ENCODE results near the gene SEL1L3. TPM values are rescaled to one million over a fixed set of nuclear protein-coding genes. Genes with fewer than 3 reads are reported as not detected.

SEL1L3 gene
- total RNA-seq, 1 donor from 2014 or later: 49.2 TPM

DNA sequence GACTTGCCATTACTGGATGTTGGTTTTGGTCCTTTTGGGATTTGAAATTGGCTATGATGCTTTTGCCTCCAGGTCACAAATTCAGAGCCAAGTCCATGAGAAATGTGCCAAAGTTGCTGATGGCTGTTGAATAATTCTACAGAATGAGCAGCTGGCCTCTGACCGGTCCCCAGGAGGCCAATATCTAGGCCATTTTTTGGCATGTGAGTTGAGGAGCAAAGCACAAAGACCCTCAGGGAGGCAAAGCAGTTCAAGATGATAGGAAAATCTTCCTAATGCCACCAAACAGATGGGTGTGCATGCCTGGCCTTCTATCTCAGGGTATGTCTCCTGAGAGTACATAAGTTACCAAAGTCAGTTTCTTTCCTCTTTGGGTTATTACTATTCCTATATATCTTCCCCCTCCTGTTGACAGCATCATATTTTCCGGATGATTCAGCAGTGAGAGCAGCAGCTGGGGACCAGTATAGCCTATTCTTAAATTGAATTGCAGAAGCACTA is 44.4 kb downstream of the SEL1L3 start:
- H3K27me3 Mint-ChIP-seq (ENCODE audit: low read depth): no peaks in the 10 kb centered on the region
- H3K36me3 Mint-ChIP-seq (ENCODE audit: low read depth): peaks cover 61% of the 10 kb centered on the region
- H3K4me3 Mint-ChIP-seq (ENCODE audit: low read depth): no peak overlapping the region
- intact Hi-C loops (cut with micrococcal nuclease): no loop called here
- H3K27ac Mint-ChIP-seq: no peak overlapping the region
- DNase-seq (ENCODE audit: low spot score): no peak
- H3K9me3 Mint-ChIP-seq: no peaks in the 10 kb centered on the region
- no peaks in the 10 kb centered on the region for H3K4me1 Mint-ChIP-seq (ENCODE audit: low read depth)

DNA sequence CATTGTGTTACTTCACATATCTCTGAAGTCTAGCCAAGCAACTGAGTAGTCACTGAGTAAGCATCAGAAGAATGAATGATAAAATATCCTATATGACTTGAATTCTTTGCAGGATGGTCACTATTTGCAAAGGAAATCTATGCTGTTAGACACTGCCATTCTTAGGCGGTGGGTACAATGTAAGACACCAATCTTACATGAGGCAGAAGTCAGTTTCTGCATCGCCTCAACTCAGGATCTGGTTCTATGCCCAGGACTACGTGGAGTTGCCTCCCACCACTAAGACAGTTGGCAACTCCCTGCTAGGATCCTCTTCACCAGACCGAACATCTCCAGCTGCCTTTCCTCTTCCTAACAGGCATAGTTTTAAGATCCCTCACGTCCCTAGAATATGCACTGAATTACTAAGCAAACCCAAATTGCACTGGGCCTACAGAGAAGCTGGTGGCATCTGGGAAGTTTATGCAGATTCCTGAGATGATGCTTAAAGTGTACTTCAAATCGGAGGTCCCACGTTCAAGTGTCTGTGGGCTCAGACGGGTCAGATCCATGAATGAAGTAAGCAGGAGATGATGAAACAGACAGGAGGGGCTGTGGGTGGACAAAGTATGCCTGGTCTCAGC is 45.6 kb downstream of the SEL1L3 start:
- Mint-ChIP-seq H3K4me3 (ENCODE audit: low read depth) (no peak overlapping the region), H3K36me3 (ENCODE audit: low read depth) (peaks cover 60% of the 10 kb centered on the region), H3K9me3 (no peaks in the 10 kb centered on the region), H3K27ac (no peak overlapping the region), H3K4me1 (ENCODE audit: low read depth) (no peaks in the 10 kb centered on the region), H3K27me3 (ENCODE audit: low read depth) (no peaks in the 10 kb centered on the region)
- intact Hi-C loops (cut with micrococcal nuclease): no loop called here
- no peak for DNase-seq (ENCODE audit: low spot score)

DNA sequence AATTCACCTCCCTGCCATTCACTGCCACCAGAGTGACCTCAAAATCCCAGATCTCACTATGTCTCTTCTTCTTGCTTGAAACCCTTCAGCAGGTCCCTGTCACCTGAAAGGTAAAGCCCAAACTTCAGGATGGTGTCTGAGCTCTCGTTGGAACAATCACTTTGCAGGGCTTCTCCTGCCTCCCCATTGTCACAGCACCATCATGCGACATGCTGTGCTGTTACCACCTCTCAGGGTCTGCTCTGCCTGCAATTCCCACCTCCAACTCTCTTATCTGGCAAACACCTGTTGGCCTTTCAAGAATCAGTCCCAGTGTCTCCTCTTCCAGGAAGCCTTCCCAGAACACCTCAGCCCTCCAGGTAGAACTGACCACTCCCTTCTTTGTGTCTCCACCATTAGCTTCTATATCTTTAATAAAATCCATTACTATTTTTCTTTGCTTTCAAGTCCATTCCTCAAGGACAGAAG is 46.2 kb downstream of the SEL1L3 start:
- Mint-ChIP-seq H3K4me3 (ENCODE audit: low read depth) (no peak overlapping the region), H3K9me3 (no peaks in the 10 kb centered on the region), H3K36me3 (ENCODE audit: low read depth) (peaks cover 60% of the 10 kb centered on the region)

DNA sequence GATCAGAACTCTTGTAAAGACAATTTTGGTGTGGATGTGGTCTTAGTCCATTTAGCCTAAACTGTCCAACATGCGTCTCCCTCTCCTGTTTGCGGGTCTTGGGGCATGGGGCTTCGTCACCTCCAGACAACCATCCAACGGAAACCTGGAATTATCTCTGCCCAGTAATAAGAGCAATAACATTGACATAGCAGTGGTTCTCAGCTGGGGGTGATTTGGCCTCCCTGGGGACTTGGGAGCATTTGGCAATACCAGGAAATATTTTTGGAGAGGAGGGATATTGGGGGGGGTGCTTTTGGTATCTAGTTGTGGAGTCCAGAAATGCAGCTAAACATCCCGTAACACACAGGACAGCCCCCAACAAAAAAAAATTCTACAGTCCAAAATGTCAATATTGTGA is 47.2 kb downstream of the SEL1L3 start:
- no peaks in the 10 kb centered on the region for H3K4me1 Mint-ChIP-seq (ENCODE audit: low read depth)
- H3K9me3 Mint-ChIP-seq: no peaks in the 10 kb centered on the region
- intact Hi-C loops (cut with micrococcal nuclease): no loop called here
- no peak overlapping the region for H3K27ac Mint-ChIP-seq
- DNase-seq (ENCODE audit: low spot score): no peak
- no peaks in the 10 kb centered on the region for H3K27me3 Mint-ChIP-seq (ENCODE audit: low read depth)
- H3K4me3 Mint-ChIP-seq (ENCODE audit: low read depth): no peak overlapping the region
- H3K36me3 Mint-ChIP-seq (ENCODE audit: low read depth): peaks cover 59% of the 10 kb centered on the region

More for the DNA sequence above, 46.2 kb downstream of the SEL1L3 start:
- no peak for DNase-seq (ENCODE audit: low spot score)
- intact Hi-C loops (cut with micrococcal nuclease): no loop called here
- H3K27ac Mint-ChIP-seq: no peak overlapping the region
- H3K4me1 Mint-ChIP-seq (ENCODE audit: low read depth): no peaks in the 10 kb centered on the region
- H3K27me3 Mint-ChIP-seq (ENCODE audit: low read depth): no peaks in the 10 kb centered on the region

DNA sequence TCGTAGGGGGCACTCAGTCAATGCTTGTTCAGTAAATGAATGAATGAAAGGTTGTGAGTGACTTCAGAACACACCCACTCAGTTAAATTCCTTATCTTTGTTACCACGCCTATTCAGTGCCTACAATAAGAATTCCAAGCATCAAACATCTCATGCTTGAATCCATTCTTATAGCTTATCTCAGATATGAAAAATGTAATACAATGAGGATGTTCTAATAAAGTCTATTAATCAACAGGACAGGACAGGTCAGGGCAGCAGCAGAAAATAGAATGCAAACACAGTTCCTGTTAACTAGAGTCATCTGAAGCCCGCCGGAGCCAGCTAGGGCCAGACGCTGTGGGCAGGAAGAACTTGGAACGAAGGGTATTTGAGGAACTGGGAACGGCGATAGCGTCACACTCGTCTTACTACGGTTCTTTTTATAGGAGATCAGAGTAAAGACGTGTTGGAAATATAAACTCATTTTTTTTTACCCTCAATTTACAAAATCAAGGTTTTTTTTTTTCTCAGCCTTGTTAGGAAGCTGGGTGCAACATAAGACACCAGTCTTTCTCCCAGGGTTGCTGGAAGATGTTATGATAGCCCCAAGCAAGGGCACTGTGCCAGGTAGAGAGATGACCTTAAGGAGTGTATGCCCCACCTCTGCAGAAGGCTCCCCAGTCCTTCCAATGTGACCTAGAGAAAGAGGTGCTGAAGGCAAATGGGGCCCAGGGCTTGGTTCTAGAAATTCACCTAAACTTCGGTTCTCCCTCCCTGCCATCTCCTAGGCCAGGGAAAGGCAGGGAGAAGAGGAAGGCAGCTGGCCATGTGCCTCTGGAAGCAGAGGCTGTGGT is 48.3 kb downstream of the SEL1L3 start:
- H3K27ac Mint-ChIP-seq: no peak overlapping the region
- H3K9me3 Mint-ChIP-seq: no peaks in the 10 kb centered on the region

DNA sequence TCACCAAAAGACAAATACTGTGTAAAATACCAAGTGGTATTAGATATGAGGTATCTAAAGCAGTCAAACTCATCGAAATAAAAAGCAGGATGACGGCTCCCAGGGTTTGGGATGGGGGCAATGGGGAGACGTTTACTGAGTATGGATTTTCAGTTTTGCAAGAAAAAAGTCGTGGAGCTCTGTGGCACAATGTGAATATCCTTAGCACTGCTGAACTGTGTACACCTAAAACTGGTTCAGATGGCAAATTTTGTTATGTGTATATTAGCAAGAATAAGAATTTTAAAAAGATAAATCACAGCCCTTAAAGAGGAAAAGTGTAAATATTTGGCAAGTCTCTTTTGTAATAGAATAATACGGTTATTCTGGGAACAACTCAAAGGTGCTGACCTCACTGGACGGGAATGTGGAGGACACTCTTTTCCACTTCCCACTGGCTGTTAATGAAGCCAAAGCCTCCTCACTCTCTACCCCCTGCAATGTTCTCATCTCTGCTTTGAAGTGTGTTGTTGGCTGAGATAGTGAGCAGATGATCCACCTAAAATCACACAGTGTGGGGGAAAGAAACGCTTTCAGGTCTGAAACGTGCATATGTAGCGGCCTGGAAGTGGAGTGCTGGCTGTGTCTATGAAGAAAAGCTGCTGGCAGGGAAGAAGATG is 49.2 kb downstream of the SEL1L3 start:
- intact Hi-C loops (cut with micrococcal nuclease): no loop called here
- Mint-ChIP-seq H3K4me1 (ENCODE audit: low read depth) (no peaks in the 10 kb centered on the region), H3K36me3 (ENCODE audit: low read depth) (peaks cover 45% of the 10 kb centered on the region), H3K27ac (no peak overlapping the region), H3K4me3 (ENCODE audit: low read depth) (no peak overlapping the region), H3K9me3 (no peaks in the 10 kb centered on the region), H3K27me3 (ENCODE audit: low read depth) (no peaks in the 10 kb centered on the region)
- no peak for DNase-seq (ENCODE audit: low spot score)

More for the DNA sequence above, 48.3 kb downstream of the SEL1L3 start:
- no peaks in the 10 kb centered on the region for H3K4me1 Mint-ChIP-seq (ENCODE audit: low read depth)
- intact Hi-C loops (cut with micrococcal nuclease): no loop called here
- H3K4me3 Mint-ChIP-seq (ENCODE audit: low read depth): no peak overlapping the region
- DNase-seq (ENCODE audit: low spot score): no peak
- no peaks in the 10 kb centered on the region for H3K27me3 Mint-ChIP-seq (ENCODE audit: low read depth)
- H3K36me3 Mint-ChIP-seq (ENCODE audit: low read depth): peaks cover 54% of the 10 kb centered on the region

DNA sequence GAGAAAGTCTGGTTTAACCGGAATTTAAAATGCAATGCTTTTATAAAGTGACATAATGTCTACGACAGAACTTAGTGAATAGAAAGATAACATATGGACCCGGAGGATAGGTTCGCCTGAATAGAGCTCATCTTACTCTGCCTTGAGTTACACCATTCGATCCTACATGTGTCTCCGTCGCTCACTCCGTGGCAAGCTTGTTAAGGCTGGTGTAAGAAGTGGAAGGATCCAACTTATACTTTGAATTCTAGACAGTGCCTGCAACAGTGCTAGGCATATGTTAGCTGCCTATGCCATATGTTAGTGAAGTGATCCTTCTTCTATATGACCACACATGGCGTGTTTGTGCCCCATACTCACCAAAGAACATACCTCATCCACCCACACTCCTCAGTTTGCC is 50.9 kb downstream of the SEL1L3 start:
- H3K4me3 Mint-ChIP-seq (ENCODE audit: low read depth): no peak overlapping the region
- no peaks in the 10 kb centered on the region for H3K27me3 Mint-ChIP-seq (ENCODE audit: low read depth)
- peaks cover 45% of the 10 kb centered on the region for H3K36me3 Mint-ChIP-seq (ENCODE audit: low read depth)

DNA sequence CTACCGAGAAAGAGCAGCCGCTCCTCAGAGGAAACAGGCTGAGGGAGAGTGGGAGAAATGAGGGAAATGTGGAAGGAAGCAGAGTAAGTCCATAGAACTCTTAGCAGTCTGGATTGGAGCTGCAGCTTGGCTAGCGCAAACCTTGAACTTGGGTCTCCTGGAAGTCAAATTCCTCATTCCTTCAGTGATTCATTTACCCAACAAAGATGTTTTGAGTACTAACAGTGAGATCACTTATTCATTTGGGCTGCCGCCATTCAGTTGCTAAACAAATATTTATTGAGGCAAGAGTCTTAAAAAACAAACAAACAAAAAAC is 51.5 kb downstream of the SEL1L3 start:
- H3K4me3 Mint-ChIP-seq (ENCODE audit: low read depth): no peak overlapping the region
- H3K4me1 Mint-ChIP-seq (ENCODE audit: low read depth): no peaks in the 10 kb centered on the region
- H3K27me3 Mint-ChIP-seq (ENCODE audit: low read depth): no peaks in the 10 kb centered on the region
- intact Hi-C loops (cut with micrococcal nuclease): no loop called here
- no peaks in the 10 kb centered on the region for H3K9me3 Mint-ChIP-seq
- no peak for DNase-seq (ENCODE audit: low spot score)
- no peak overlapping the region for H3K27ac Mint-ChIP-seq
- peaks cover 43% of the 10 kb centered on the region for H3K36me3 Mint-ChIP-seq (ENCODE audit: low read depth)

More for the DNA sequence above, 50.9 kb downstream of the SEL1L3 start:
- Mint-ChIP-seq H3K27ac (no peak overlapping the region), H3K9me3 (no peaks in the 10 kb centered on the region), H3K4me1 (ENCODE audit: low read depth) (no peaks in the 10 kb centered on the region)
- intact Hi-C loops (cut with micrococcal nuclease): no loop called here
- no peak for DNase-seq (ENCODE audit: low spot score)

DNA sequence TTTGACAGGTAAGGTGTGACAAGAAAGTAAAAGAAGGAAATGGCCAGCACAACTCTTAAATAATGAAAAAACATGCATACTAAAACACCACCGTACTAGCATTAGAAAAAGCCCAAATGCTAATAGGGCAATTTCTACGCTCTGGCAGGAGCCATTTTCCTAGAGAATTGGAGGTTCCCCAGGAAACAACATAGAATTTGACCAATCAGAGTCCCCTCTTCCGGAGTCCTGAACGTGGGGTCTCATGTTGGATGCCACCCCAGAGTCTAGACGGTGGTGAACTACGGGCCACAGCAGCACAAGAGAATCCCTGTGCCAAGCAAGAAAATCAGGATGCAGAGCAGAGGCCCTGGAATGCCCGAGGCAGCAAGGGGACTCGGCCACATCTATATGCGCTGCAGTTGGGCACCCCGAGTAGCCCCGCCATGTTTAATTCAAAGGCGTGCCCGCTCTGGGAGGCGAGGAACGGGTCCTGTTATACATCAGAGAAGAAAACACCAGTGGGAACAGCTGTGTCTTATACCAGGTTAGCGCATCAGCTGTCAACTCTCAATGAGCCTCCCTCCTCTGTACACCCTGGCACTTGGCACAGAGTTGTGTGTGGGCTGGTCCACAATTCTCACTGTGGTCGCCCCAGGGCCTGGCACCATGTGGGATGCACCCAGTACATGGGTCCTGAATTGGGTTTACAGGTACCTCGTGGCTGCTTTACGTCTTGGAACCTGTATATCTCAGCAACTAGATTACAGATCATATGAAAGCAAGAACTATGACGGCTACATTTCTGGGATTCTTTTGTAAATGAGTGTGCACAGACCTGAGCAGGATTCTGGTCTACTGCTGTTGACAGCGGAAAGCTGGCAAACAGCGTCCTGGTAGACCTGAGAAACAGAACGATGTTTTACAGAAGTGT is 52.1 kb downstream of the SEL1L3 start:
- H3K4me3 Mint-ChIP-seq (ENCODE audit: low read depth): no peak overlapping the region
- peaks cover 41% of the 10 kb centered on the region for H3K36me3 Mint-ChIP-seq (ENCODE audit: low read depth)
- DNase-seq (ENCODE audit: low spot score): no peak
- H3K4me1 Mint-ChIP-seq (ENCODE audit: low read depth): no peaks in the 10 kb centered on the region
- H3K27me3 Mint-ChIP-seq (ENCODE audit: low read depth): no peaks in the 10 kb centered on the region
- intact Hi-C loops (cut with micrococcal nuclease): no loop called here
- H3K27ac Mint-ChIP-seq: no peak overlapping the region
- H3K9me3 Mint-ChIP-seq: no peaks in the 10 kb centered on the region

DNA sequence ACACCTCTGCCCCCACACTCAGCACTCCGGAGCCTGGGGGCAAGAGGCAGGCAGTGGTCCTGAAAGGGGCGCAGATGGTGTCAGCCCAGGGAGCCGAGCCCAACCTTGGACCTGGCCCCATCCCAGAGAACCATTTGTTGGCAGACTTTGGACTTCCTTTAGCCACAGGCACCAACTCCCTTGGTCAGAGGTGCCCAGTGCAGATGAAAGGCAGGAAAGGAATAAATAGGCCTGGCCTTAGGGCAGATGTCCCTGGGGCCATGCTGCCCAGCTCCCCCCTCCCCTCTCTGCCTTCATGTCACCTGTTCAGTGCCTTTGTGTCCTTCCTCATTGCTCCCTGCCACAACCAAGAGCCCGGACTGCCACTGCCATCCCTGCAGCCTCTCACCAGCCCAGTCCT is 52.8 kb downstream of the SEL1L3 start:
- Mint-ChIP-seq H3K36me3 (ENCODE audit: low read depth) (peaks cover 41% of the 10 kb centered on the region), H3K4me1 (ENCODE audit: low read depth) (no peaks in the 10 kb centered on the region), H3K9me3 (no peaks in the 10 kb centered on the region), H3K27me3 (ENCODE audit: low read depth) (no peaks in the 10 kb centered on the region), H3K4me3 (ENCODE audit: low read depth) (no peak overlapping the region), H3K27ac (no peak overlapping the region)
- DNase-seq (ENCODE audit: low spot score): no peak
- intact Hi-C loops (cut with micrococcal nuclease): no loop called here

DNA sequence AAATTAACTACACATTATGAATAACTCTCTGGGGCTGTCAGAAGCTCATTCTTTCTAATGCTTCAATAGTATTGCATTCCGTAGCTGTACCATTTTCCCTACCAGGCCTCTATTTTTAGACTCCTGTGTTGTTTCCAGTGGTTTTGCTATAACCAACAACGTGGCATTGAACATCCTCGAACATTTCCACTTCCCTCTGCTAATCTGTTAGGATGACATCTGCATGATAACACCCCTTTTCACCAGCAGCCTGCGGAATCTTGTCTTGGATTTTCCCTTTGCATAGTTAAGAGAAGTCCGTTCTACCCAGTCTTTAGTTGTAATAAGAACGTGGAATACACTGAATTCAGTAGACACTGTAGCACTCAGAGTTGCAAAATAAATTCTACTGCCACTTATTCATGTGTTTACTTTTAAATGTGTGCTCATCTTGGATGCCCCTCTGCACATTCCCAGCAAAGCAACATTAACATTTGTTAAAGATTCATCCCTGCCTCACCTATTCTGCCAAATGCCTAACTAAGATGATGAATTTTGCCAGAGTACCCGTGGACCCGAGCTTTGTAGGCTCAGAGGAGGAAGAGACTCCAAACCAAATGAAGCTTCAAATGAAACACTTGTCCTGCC is 55.6 kb downstream of the SEL1L3 start:
- no peaks in the 10 kb centered on the region for H3K9me3 Mint-ChIP-seq
- intact Hi-C loops (cut with micrococcal nuclease): no loop called here
- no peaks in the 10 kb centered on the region for H3K4me1 Mint-ChIP-seq (ENCODE audit: low read depth)
- no peaks in the 10 kb centered on the region for H3K27me3 Mint-ChIP-seq (ENCODE audit: low read depth)
- no peak overlapping the region for H3K4me3 Mint-ChIP-seq (ENCODE audit: low read depth)
- H3K27ac Mint-ChIP-seq: no peak overlapping the region
- peaks cover 43% of the 10 kb centered on the region for H3K36me3 Mint-ChIP-seq (ENCODE audit: low read depth)
- DNase-seq (ENCODE audit: low spot score): no peak

DNA sequence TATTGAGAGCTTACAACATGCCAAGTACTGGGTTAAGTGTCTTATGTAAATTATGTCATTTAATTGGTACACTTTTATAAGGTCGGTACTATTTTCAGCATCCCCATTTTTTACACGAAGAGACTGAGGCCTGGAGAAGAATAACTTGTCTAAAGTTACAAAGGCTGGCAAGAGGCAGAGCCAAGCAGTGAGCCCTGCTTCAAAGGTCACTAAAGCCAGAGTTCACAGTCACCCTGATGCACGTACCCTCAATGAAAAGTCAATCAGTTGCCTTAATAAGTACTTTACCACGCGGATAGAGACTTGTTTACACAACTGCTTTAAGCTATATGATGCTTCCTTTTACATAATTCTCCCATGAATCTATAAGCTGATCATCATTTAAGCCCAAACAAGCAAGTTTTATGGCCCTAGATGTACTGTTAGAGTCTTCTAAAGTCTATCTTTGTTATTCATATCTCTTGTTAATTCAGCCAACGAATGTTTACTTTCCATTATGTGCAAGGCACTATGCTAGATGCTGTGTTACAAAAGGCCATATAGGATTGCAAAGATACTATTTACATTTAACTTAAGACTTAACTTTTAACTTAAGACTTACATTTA is 57.4 kb downstream of the SEL1L3 start:
- Mint-ChIP-seq H3K36me3 (ENCODE audit: low read depth) (peaks cover 40% of the 10 kb centered on the region), H3K27ac (no peak overlapping the region), H3K27me3 (ENCODE audit: low read depth) (no peaks in the 10 kb centered on the region), H3K4me3 (ENCODE audit: low read depth) (no peak overlapping the region), H3K9me3 (no peaks in the 10 kb centered on the region), H3K4me1 (ENCODE audit: low read depth) (no peaks in the 10 kb centered on the region)
- DNase-seq (ENCODE audit: low spot score): no peak
- intact Hi-C loops (cut with micrococcal nuclease): no loop called here

Measured in activated T-helper 2 cell treated with anti-CD3 and anti-CD28 coated beads, Interferon-gamma antibody, Interleukin-2, Interleukin-4, amounts not matched to agents 10 μg/mL and 5 μg/mL and 100 μg/mL, durations not matched to agents 14 hours and 24 hours and 36 hours (primary cell).